ENCODE measurements around the gene PLOD2.

Gene PLOD2

DNA sequence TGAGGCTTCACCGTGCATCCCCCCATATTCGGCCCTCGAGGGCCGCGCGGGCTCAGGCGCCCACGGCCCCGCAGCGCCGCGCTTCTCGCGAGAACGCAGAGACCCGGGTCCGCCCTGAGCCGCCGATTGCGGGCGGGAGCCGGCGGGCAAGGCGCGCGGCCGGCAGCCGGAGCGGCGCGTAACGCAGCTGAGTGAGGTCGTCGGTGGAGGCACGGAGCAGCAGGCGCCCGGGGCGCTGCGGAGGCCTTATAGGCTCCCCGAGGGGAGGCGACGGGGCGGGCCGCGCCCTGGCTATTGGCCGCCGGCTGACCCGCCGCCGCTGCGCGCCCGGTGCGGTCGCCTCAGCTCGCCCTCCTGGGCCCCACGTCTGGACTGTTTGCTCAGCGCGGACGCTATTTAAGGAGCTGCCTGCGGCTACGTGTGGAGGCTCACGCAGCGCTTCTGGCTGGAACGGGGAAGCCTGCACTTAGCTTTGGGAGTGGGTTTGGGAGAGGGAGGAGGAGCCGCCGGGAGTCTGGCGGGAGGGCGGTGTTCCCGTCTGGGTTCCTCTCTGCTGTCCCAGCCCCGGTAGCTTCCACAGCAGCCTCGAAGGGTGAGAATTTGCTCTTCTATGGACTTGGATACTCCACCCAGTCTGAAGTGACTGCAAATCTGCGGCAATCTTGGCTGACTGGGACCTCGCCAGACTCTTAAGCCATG is at the start of gene PLOD2:
Gene PLOD2 (minus strand): TSS at position 221 of the 699 bp plus-strand sequence. CDS start 195 bp downstream, at position 26.
- peak; percentile 54 for DNase-seq

DNA sequence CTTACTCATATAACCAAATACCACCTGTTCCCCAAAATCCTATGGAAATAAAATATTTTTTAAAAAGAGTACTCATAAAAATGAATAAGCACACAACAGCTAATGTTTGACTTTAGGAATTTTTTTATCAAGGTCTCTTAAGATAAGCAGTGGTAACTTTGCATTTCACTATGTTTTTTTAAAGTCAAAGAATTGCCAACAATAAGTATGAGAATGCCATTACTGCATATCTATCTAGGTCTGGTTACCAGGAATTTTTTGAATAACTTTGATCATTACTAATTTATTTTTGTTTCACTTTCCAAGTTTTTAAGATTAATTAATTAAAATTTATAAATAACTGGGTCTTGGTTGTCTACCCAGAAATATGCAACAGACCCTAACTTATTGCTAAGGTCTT is 48.4 kb upstream of the PLOD2 start:
- no peak for DNase-seq

DNA sequence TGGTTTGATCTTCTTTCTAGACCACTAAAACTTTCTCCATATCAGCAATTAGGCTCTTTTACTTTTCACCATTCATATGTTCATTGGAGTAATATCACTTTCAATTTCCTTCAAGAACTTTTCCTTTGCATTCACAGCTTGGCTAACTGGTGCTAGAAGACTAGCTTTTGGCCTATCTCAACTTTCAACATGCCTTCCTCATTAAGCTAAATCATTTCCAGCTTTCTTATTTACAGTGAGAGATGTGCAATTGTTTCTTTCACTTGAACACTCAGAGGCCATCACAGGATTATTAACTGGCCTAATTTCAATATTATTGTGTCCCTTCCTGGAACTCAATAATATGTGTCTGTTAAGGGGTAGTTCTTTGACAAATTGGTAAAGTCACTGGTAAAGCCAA is 42.8 kb upstream of the PLOD2 start:
- DNase-seq, result no peak

DNA sequence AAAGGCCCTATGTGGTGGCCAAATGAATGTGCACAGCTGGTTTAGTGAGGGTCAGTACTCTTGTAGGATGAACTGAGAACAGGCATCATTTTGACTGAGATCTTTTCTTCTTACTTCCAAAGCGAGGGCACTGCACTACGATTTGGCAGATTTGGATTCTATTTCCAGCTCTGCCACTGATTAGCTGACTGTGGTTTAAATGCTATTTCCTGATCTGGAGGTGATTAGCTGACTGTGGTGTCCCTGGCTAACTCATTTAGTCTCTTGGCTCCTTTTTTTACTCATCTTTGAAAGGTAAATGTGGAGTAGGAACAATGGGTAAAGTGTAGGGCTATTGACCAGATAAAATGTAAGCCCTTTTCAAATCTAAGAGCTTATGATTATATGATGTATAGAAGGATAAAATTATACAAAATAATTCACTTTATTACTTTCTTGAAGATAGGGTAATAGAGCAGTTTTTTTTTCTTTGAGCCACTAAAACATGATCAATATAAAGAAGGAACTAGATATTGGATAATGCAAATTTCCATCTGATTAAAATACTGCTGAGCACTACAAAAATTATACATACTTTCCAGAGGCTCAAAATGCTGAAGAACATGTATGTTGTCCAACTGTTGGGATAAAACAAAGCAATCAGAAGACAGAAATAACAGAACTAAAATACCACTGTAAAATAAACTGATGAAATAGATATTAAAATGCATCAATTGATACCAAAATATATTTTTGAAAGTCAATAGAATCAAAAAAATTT is 39.7 kb upstream of the PLOD2 start:
- no peak for DNase-seq

DNA sequence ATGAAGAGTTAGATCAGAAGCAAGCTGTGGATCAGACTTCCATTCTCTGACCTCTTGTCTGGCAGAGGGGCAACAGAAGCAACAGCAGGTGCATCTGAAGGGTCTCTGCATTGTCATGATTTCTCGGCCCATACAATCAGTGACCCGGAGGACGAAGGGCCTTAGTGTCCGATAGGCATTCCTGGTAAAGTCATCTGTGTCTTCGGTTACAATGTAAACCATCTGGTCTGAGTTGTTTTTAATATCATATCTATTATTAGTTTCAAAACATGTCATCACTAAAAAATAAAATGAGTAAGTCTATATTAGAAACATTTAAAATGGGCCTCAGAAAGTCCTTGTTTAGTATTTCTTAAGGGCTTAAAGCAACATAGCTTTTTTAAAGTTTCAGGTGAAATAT is 38.8 kb upstream of the PLOD2 start:
- DNase-seq, result no peak

DNA sequence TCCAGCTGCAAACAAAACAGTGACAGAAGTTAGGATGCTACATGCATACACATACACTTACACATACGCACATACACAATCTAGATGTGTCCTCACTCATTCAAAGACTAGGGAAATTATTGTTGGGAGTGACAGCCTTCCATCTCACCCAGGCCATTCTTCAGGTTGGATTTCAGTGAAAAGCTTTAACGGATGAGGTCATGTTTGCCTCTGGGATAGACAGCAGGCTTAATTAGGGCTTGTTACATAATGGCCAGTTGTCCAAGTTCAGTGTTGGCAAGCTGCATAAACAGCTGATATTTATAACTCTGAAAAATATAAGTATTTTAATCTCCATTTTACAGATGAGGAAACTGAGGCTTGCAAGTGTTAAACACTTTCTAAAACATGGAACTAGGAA is 35.8 kb upstream of the PLOD2 start:
- no peak for DNase-seq

DNA sequence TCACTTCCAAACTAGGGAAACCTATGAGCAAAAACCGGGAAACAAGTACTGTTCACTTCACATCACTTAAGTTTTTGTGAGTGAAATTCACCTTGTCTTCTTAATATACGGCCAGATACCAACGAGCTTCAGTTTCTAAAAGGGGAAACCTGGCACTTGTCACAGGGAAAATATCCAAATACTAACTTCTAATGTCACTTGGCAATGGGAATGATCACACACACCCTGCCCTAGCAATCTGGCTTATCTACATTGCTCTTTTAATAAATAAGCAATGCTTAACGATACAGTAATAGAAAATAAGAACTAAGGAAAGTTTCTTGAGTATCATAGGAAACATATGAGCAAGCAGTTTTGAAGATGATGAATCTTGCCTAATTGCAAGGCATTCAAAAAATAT is 34.6 kb upstream of the PLOD2 start:
- DNase-seq, result no peak

DNA sequence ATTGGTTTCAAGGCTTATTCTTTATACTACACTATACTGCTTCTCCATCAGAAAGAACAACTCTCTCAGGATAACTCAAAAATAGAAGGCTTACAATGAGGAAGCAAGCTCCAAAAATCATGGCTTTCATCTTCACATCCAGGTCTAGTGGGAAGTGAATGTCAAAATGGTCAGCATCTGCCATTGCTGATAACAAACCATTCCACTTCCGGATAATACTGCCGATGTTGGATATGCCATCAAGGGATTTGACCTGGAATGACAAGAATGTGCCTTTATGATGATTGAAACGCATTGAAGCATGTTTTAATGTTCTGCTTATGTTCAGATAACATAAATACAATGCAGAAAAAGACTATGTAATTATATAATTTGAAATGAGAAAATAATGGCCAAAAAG is 34.0 kb upstream of the PLOD2 start:
- DNase-seq, result no peak

DNA sequence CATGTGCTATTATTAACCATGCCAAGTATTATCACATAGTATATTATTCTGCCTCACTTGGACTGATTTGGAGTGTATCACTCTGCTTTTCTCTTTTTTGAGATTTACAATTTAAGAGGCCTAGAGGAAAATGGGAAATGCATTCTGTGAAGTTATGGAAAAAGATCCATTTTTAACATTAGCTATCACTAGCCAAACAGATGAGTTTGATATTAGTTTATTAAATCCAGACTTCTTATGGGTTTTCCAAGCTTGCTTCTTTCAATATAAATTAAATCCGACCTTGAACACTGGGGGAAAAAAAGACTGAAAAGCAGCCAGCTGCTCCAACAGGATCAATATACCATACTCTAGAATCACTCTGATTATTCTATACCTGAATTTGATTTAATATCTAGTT is 30.1 kb upstream of the PLOD2 start:
- no peak for DNase-seq

DNA sequence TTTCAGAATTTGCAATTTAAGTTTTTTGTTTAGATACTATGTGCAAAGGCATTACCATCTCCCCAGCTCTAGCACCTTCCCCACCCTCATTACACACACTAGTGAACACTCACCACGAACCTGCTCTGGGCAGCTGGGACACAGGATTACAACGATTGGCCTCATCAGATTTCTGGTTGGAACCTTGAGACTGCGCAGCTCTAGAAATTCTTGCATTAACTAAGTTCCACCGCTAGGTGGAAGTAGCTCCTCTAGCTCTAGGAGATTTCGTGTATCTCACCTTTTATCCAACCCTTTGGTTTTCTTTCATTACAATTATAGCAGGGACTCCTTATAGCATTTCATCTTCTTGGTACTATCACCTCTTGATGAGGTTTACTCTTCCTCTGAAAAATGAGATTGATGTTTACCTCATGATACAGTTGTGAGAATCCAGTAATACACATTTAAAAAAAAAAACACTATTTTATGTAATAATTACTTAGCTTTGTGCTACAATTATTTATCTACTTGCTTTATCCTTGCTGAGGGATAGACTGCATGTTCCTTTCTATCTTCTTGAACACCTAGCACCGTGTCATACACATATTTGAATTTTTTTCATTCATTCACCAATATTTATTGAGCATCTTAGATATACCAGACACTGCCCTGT is 28.7 kb upstream of the PLOD2 start:
- peak; percentile 64 for DNase-seq

DNA sequence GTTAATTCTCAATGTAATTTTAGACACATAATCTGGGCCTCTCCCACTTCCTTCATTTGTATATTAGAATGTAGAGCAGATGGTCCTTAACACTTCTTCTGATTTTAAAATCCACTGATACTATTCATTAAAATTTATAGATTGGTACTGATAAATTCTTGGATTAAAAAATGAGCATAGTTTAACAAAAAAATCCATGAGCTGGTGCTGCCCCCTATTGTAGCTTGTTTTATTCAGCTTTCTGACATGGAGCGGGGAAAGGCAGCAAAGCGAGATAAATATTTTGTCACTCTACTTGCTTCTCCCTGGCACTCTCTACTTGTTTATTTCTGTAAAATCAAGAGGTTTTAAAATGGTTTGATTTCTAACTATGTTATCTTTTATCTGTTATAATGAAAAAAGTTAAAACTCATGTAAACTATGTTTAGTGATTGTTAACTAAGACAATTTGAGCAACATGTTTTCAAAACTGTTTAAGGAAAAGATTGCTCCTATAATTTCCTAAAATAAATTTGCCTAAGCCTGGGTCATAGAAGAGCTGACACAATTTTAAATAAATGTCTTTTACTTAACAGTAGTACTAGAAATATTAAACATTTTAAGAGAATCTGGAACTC is 26.5 kb upstream of the PLOD2 start:
- DNase-seq, result peak; percentile 44

DNA sequence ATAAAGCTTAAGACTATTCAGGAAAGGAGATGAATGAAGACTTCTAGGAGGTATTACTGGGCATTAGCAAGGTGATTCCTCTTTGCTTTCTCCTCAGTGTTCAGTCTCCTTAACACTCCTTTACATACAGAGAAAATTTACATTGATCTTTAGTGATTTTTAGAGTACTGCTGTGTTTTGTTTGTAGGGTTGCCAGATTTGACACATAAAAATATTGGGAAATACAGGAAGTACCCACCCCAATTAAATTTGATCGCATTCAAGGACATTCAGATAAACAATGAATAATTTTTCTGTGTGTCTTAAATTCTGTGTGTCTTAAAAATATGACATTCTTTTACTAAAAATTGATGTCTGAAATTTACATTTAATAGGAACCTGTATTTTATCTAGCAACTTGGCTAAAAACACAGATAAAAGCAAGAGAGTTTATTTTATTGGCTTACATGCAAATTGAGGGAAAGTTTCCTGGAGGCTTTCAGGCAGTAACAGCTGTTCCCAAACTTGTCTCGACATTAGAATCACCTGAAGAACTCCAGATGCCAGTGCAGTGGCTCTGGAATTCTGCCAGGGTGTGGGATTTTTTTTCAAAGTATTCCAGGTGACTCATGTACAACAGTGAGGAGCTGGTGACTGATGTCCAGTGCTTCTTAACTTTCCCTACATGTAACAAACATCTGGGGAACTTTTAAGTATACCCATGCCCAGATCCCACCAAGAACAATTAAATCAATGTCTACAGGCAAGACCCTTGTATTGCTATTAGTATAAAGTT is 23.4 kb upstream of the PLOD2 start:
- DNase-seq, result peak; percentile 67

DNA sequence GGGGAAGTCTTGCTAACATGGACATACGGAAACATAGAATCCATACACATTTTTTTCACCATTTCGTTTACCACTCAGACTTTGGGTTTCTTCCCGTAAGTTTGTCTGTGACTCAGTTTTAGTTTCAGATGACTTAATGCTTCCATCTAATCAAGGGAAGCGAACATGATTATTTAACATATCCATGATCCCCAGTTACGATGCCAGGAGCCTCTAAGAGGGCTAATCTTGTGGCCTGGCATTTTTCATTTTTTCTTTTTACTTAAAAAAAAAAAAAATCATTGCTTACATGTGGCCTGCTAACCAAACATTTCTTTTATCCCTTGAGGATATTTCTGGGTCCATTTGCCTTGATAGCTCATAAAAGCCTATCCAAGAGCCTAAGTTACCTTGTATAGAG is 20.2 kb upstream of the PLOD2 start:
- DNase-seq, result no peak

DNA sequence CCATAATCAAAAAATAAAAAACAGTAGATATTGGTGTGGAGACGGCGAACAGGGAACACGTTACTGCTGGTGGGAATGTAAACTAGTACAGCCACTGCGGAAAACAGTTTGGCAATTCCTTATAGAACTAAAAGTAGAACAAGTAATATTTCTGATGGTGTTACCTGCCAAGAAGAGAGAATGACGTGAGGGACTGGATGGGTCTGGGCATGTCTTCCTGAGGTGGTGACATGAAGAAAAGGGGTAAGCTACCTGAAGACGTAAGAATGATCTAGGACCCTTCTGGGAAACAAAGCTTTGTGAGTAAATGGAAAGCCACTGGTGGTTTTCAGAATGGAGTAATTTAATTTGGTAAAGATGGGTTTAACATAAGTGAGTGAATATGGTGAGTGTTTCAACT is 19.4 kb upstream of the PLOD2 start:
- DNase-seq, result no peak

DNA sequence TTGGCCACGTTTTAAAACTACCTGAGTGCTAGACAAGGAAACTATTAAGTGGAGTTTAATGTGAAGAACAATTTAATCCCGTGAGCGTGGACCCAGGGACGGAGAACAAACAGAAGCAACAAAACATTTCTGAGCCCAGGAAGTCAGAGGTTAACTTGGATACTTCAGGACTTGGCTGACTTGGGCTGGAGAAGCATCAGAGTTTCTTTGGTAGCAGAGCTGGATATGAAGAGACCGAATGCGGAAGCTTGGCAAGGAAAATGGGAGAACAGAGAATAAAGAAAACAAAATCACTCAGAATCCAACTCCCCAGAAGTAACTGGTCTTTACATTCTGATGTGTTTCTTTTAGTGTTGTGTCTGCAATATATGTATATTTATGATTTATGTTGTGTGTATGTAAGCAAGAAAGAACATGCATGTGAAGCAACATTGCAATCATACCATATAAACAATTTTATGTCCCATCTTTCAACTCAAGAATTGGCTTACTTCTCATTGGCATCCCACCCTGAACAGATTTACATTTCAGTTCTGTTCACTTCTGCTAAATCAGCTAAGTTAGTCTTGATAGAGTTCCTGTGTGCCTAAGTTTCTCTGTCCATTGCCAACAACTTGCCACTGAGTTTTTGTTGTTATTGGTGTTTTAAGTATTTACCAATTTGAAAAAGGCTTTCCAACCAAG is 17.2 kb upstream of the PLOD2 start:
- no peak for DNase-seq

DNA sequence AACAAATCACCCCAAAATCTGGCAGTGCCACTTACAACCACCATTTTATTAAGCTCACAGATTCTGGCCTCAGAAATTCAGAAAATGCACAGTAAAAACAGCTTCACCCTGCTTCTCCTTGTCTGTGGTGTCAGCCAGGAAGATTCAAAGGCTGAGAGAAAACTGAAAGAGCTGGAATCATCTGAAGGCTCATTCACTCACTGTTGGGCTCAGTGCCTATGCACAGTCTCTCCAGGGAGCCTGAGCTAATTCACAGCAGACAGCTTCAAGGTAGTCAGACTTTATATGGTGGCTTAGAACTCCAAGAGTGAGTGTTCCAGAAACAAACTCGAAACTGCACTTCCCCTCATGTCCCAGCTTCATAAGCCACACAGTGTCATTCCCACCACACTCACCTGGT is 16.5 kb upstream of the PLOD2 start:
- DNase-seq, result no peak

DNA sequence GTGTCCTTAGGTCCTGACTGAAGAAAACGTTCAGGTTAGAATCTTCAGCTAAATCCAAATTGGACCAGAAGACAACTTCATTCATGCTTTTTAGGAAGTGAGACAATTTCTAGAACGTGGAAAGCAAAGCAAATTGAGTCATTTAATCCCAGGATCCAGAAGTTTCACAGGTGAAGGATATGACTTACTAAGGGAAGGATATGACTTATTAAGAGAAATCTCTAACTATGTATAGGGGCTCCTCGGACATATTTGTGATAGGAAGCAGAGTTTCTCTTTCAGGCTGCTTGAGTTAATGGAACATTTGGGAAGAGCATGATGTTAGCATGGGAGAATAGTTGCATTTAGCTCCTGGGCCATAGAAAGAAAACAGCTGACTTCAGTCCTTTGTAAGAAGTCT is 16.1 kb upstream of the PLOD2 start:
- DNase-seq, result no peak

DNA sequence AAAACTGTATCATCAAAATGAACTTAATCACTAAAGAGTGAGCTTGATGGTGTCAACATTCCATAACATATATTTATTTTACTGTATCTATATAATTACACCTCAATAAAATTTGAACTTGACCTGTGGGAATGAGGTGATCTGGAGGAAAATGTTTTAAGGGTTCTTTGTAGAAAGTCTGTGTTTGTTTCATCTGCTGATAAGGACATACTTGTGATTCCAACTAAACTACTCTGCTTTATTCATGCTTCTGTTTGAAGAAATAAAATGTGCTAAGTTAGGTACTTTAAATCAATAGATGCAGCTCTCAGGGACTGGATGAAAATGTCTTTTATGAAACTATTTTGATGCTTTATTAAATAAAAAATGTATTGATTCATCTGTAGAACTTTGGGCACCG is 11.6 kb upstream of the PLOD2 start:
- no peak for DNase-seq

DNA sequence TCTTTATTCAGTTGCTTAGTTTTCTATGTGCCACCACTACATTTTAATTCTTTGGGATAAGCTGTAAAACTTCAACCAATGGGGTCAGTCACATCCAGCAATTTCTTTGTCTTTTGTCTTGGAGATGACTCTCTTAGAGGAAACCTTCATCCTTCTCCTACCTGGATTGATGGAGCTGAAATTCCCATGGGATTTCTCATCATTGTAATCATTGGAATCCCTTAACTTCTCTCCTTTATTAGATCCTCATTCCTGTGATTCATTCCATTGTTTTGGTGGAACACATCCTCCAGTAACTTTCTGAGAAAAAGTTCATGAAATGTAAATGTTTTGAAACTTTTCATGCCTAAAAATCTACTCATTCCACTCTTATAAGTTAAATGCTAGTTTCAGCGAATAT is 9.6 kb upstream of the PLOD2 start:
- DNase-seq, result no peak

DNA sequence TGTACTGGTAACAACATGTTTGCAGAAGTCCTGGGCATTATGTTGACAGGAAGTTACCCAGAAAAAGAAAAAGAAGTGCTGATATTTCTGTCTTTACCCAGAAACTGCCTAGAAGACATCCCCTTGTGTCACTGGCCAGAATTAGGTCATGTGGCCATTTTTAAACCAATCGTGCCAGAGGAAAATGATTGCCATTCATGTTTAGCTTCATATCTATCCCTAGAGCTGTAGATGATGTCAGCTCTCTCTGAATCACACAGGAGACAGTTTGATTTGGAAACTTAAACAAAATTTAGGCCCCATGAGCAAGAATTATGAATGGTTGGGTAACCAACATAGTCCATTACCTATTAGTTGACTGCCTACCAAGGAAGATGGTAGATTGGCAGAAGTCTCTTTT is 8.9 kb upstream of the PLOD2 start:
- no peak for DNase-seq

DNA sequence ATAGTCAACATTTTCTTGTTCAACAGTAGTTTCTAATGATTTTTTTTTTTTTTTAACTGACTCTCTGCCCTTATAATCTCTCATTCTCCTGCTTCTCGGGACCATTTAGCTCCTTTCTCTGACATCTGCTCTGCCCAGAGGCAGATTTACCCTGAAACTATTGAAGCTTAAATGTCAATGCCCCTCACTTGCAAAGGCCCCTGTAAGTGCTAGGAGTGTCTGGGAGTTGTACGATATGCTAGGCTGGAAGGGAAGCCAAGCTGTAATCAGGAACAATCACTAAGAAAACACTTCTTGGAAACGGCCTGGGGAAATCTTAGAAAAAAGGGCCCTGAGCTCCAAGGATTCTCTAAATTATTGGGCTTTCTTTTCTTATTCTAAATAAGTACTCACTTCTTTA is 5.8 kb upstream of the PLOD2 start:
- no peak for DNase-seq

DNA sequence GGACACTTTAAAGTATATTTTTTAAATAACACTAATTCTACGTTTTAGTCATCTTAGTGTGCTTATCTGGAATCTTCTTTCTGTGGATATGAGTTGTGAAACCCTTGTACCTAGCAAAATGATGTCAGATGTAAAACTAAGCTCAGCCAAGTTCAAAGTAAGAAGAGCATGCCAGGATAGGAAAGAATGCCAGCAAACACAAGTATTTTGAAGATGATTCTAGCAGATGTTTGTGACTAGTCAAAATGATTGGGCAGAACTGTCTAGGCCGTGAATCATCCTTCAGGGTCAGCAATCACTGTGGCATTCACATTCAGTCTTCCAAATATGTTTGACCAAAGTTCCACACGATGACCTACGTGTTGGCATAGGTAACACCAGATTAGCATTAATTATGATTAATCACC is 5.4 kb upstream of the PLOD2 start:
- DNase-seq, result no peak

Measured in NCI-H2171 treated with DMSO at 0.1 percent for 48 hours (cell line).